Measurements from ENCODE around the gene RAD1.

The RAD1 gene

DNA sequence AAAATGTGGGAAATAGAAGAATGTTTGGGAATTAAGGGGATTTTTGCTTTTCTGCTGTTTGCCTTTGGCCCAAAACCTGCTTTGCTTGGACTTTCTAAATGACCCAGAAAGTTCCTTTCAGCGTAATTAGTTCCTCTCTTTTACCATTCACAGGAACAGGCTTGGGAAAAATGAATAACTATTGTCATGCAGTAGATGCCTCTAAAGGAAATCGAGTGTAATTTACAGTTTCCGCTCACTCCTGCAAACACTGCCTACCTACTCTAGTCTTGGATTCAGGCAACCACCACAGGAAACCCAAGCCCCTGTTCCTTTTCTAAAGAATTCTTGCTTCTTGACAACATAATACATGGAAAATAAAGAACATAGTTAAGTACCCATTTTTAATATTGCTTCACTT is 51.4 kb downstream of the RAD1 start:
- no peak for DNase-seq (ENCODE audit: low read depth)

DNA sequence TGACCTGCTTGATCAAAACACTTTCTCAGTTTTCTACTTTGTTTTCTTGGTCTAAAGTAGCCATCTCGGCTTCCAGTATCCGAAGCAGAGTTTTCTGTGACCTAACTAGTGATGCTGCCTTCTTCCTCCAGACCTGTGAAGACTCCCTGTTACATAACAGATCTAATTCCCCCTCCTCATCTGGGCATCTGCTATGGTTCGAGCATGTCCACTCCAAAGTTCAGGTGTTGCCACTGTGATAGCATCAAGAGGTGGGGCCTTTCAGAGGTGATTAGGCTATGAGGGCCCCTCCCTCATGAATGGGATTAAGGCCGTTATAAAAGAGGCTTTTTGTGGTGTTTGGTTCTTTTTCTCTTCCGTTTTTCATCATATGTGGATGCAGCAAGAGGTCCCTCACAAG is 56.1 kb downstream of the RAD1 start:
- DNase-seq (ENCODE audit: low read depth): no peak

GRCh38 chr5:34858790-34859189 is 56.5 kb downstream of the RAD1 start:
- peak; percentile 50 for DNase-seq (ENCODE audit: low read depth)

GRCh38 chr5:34857894-34858293 is 57.4 kb downstream of the RAD1 start:
- no peak for DNase-seq (ENCODE audit: low read depth)

DNA sequence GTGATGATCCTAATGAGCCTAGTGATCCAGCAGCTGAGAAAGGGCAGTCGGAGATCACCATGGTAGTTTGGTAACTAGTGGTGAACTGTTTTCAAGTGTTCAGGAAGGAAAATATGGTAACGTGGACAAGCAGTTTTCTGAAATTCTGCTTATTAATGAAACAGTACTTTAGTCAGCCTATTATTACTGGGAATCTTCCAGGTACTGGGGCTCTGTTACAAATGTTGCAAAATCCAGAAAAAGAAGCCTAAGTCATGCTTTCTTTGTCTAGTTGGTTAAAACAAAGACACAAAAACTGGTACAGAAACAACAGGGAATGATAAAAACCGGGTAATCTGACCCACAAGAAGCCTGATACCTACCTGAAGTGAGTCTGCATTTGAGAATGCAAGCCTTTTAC is 58.1 kb downstream of the RAD1 start:
- DNase-seq (ENCODE audit: low read depth): no peak

Measured in amniotic epithelial cell (primary cell).